Cardiac fibroblast (primary cell): ENCODE measurements around the gene TMEM59.
"Not testable (repeated sequence)": the region's sequence is repeated elsewhere in the genome, so short reads cannot be mapped to it uniquely, and the experiment has no call there.

Experiments
- DNase-seq, 2 donors: peaks; one replicate each; pipeline versions ENCODE4 v3.0.0 to v3.0.0-alpha.2; 2010; ENCODE audit warnings: low read depth in 2 of 2
- H3K4me3 ChIP-seq, 2 donors: replicated peaks in 1 of 2; 1 replicate in 1 of 2; 2 replicates in 1 of 2; pipeline ENCODE4 v1.5.1; 2011; ENCODE audit warnings: low read depth in 2 of 2, low read length in 2 of 2, mild to moderate bottlenecking in 2 of 2, moderate library complexity in 1 of 2
- CTCF ChIP-seq: IDR thresholded peaks from one replicate; pipeline ENCODE4 v1.5.1; 2011; ENCODE audit warnings: low read depth, mild to moderate bottlenecking, low read length, inconsistent platforms

Gene TMEM59

GRCh38 chr1:53995683-53996082 is 57.3 kb downstream of the TMEM59 start:
- no peak for TF ChIP-seq CTCF
- DNase-seq = no peak
- H3K4me3 ChIP-seq = no peak overlapping the region

- DNase-seq, H3K4me3 ChIP-seq: not testable (repeated sequence)
Measured at GRCh38 chr1:53994516-53994915, 58.5 kb downstream of the TMEM59 start.

- TF ChIP-seq CTCF = peak; percentile 38
- peak in 1 of 2 donors; percentile 21 for DNase-seq
- no peak overlapping the region for H3K4me3 ChIP-seq
Measured at GRCh38 chr1:53992085-53992874, 60.7 kb downstream of the TMEM59 start.

GRCh38 chr1:53987880-53988279 is 65.1 kb downstream of the TMEM59 start:
- peak in 1 of 2 donors; percentile 41 for DNase-seq
- TF ChIP-seq CTCF = no peak
- no peak overlapping the region for H3K4me3 ChIP-seq

- no peak for DNase-seq
- no peak for TF ChIP-seq CTCF
Measured at GRCh38 chr1:53986458-53986857, 66.5 kb downstream of the TMEM59 start.

GRCh38 chr1:53984726-53985125 is 68.3 kb downstream of the TMEM59 start:
- H3K4me3 ChIP-seq = no peak overlapping the region
- no peak for TF ChIP-seq CTCF
- DNase-seq = no peak

More at GRCh38 chr1:53986458-53986857, 66.5 kb downstream of the TMEM59 start:
- no peak overlapping the region for H3K4me3 ChIP-seq

GRCh38 chr1:53982763-53983104 is 70.3 kb downstream of the TMEM59 start:
- no peak for TF ChIP-seq CTCF

More at GRCh38 chr1:53982763-53983104, 70.3 kb downstream of the TMEM59 start:
- peak overlapping the region in 1 of 2 donors; percentile 1 for H3K4me3 ChIP-seq
- no peak for DNase-seq
